Immature natural killer cell (primary cell): ENCODE results near the gene AMHR2. TPM values are rescaled to one million over a fixed set of nuclear protein-coding genes. Genes with fewer than 3 reads are reported as not detected.

ENCODE experiments used
- DNase-seq, 3 donors: peaks; one replicate each; pipeline ENCODE4 v3.0.0; 2022; ENCODE audit warnings: mixed read lengths in 1 of 3
- H3K27ac Mint-ChIP-seq, 6 donors: one replicate each; pipeline ENCODE4 v1.8.0; 2020; ENCODE audit warnings: mixed read lengths in 6 of 6, mild to moderate bottlenecking in 5 of 6, inconsistent platforms in 4 of 6, moderate library complexity in 3 of 6
- H3K27me3 Mint-ChIP-seq, 3 donors: one replicate each; pipeline ENCODE4 v1.8.0; 2020 to 2021; ENCODE audit warnings: low read depth in 3 of 3, mild to moderate bottlenecking in 3 of 3, mixed read lengths in 3 of 3, moderate library complexity in 3 of 3, inconsistent platforms in 1 of 3
- H3K36me3 Mint-ChIP-seq, 3 donors: one replicate each; pipeline ENCODE4 v1.8.0; 2020; ENCODE audit warnings: mixed read lengths in 3 of 3, inconsistent platforms in 2 of 3, mild to moderate bottlenecking in 2 of 3
- H3K4me1 Mint-ChIP-seq, 2 donors: one replicate each; pipeline ENCODE4 v1.8.0; 2020; ENCODE audit warnings: inconsistent platforms in 2 of 2, mild to moderate bottlenecking in 2 of 2, mixed read lengths in 2 of 2, moderate library complexity in 1 of 2
- H3K4me3 Mint-ChIP-seq, 5 donors: one replicate each; pipeline ENCODE4 v1.8.0; 2020; ENCODE audit warnings: mild to moderate bottlenecking in 5 of 5, mixed read lengths in 5 of 5, inconsistent platforms in 3 of 5, moderate library complexity in 3 of 5
- H3K9me3 Mint-ChIP-seq, 6 donors: one replicate each; pipeline ENCODE4 v1.8.0; 2020; ENCODE audit warnings: mild to moderate bottlenecking in 6 of 6, mixed read lengths in 6 of 6, inconsistent platforms in 4 of 6, moderate library complexity in 3 of 6
- polyA plus RNA-seq, 3 donors: library from polyadenylated mRNA; unstranded; fragments of 300-500 nt; fragmentation: Illumina TruSeq; gene quantifications; one replicate each; pipeline ENCODE4 v1.2.3, GENCODE V29; 2021

AMHR2 gene
- polyA plus RNA-seq, 3 donors from 2014 or later: 0.19 TPM; not detected in 2

GRCh38 chr12:53465679-53466078 is 42.0 kb downstream of the AMHR2 start:
- H3K27ac Mint-ChIP-seq: peak overlapping the region in 3 of 6 donors; percentile 9 to 17 (median 13)
- no peak for DNase-seq
- no peak overlapping the region for H3K4me3 Mint-ChIP-seq
- peaks cover 0 to 6% (median 0%) of the 10 kb centered on the region in 3 donors for H3K27me3 Mint-ChIP-seq
- peaks cover 16 to 26% of the 10 kb centered on the region in 2 donors for H3K4me1 Mint-ChIP-seq
- no peaks in the 10 kb centered on the region for H3K9me3 Mint-ChIP-seq
- peaks cover 33 to 66% (median 58%) of the 10 kb centered on the region in 3 donors for H3K36me3 Mint-ChIP-seq

- Mint-ChIP-seq H3K4me3 (no peak overlapping the region), H3K36me3 (peaks cover 30 to 65% (median 55%) of the 10 kb centered on the region in 3 donors), H3K9me3 (no peaks in the 10 kb centered on the region), H3K27me3 (peaks cover 0 to 6% (median 3%) of the 10 kb centered on the region in 3 donors), H3K4me1 (peaks cover 14 to 26% of the 10 kb centered on the region in 2 donors), H3K27ac (peak overlapping the region in 2 of 6 donors; percentile 46 to 58)
- no peak for DNase-seq
Observed at GRCh38 chr12:53466640-53467039, 43.0 kb downstream of the AMHR2 start.

- no peak overlapping the region for H3K4me3 Mint-ChIP-seq
- peaks cover 33 to 66% (median 52%) of the 10 kb centered on the region in 3 donors for H3K36me3 Mint-ChIP-seq
- H3K27ac Mint-ChIP-seq: peak overlapping the region in 1 of 6 donors; percentile 46
- peaks cover 15 to 28% of the 10 kb centered on the region in 2 donors for H3K4me1 Mint-ChIP-seq
- peaks cover 0 to 7% (median 4%) of the 10 kb centered on the region in 3 donors for H3K27me3 Mint-ChIP-seq
- DNase-seq: no peak
- no peaks in the 10 kb centered on the region for H3K9me3 Mint-ChIP-seq
Observed at GRCh38 chr12:53467082-53467481, 43.4 kb downstream of the AMHR2 start.

- H3K36me3 Mint-ChIP-seq: peaks cover 34 to 63% (median 46%) of the 10 kb centered on the region in 3 donors
- no peak overlapping the region for H3K4me3 Mint-ChIP-seq
- H3K4me1 Mint-ChIP-seq: peaks cover 18 to 29% of the 10 kb centered on the region in 2 donors
- DNase-seq: no peak
- peak overlapping the region in 2 of 6 donors; percentile 21 to 41 for H3K27ac Mint-ChIP-seq
- peaks cover 0 to 6% (median 4%) of the 10 kb centered on the region in 3 donors for H3K27me3 Mint-ChIP-seq
- H3K9me3 Mint-ChIP-seq: no peaks in the 10 kb centered on the region
Observed at GRCh38 chr12:53467880-53468279, 44.2 kb downstream of the AMHR2 start.

- Mint-ChIP-seq H3K27me3 (peaks cover 0 to 6% (median 4%) of the 10 kb centered on the region in 3 donors), H3K4me1 (peaks cover 18 to 25% of the 10 kb centered on the region in 2 donors), H3K9me3 (no peaks in the 10 kb centered on the region), H3K27ac (no peak overlapping the region), H3K4me3 (no peak overlapping the region), H3K36me3 (peaks cover 34 to 59% (median 43%) of the 10 kb centered on the region in 3 donors)
- no peak for DNase-seq
Observed at GRCh38 chr12:53468282-53468681, 44.6 kb downstream of the AMHR2 start.

- H3K4me3 Mint-ChIP-seq: no peak overlapping the region
- H3K4me1 Mint-ChIP-seq: peaks cover 23 to 55% of the 10 kb centered on the region in 2 donors
- H3K27ac Mint-ChIP-seq: peak overlapping the region in 2 of 6 donors; percentile 19 to 29
- no peaks in the 10 kb centered on the region for H3K9me3 Mint-ChIP-seq
- no peak for DNase-seq
- peaks cover 4 to 6% (median 6%) of the 10 kb centered on the region in 3 donors for H3K27me3 Mint-ChIP-seq
- H3K36me3 Mint-ChIP-seq: peaks cover 26 to 64% (median 41%) of the 10 kb centered on the region in 3 donors
Observed at GRCh38 chr12:53472056-53472582, 48.5 kb downstream of the AMHR2 start.

- Mint-ChIP-seq H3K4me3 (no peak overlapping the region), H3K27me3 (peaks cover 4 to 6% (median 4%) of the 10 kb centered on the region in 3 donors), H3K9me3 (no peaks in the 10 kb centered on the region), H3K27ac (peak overlapping the region; percentile 6 to 57 (median 20)), H3K4me1 (peaks cover 20 to 56% of the 10 kb centered on the region in 2 donors), H3K36me3 (peaks cover 15 to 48% (median 29%) of the 10 kb centered on the region in 3 donors)
- DNase-seq: no peak
Observed at GRCh38 chr12:53474077-53474476, 50.4 kb downstream of the AMHR2 start.

- Mint-ChIP-seq H3K4me3 (no peak overlapping the region), H3K4me1 (peaks cover 20 to 59% of the 10 kb centered on the region in 2 donors), H3K9me3 (no peaks in the 10 kb centered on the region), H3K27me3 (peaks cover 4 to 6% (median 6%) of the 10 kb centered on the region in 3 donors), H3K27ac (peak overlapping the region in 3 of 6 donors; percentile 3 to 23 (median 22)), H3K36me3 (peaks cover 17 to 52% (median 32%) of the 10 kb centered on the region in 3 donors)
- no peak for DNase-seq
Observed at GRCh38 chr12:53474819-53475218, 51.2 kb downstream of the AMHR2 start.

GRCh38 chr12:53476769-53477209 is 53.1 kb downstream of the AMHR2 start:
- no peaks in the 10 kb centered on the region for H3K9me3 Mint-ChIP-seq
- peaks cover 20 to 58% of the 10 kb centered on the region in 2 donors for H3K4me1 Mint-ChIP-seq
- no peak for DNase-seq
- H3K4me3 Mint-ChIP-seq: no peak overlapping the region
- H3K36me3 Mint-ChIP-seq: peaks cover 12 to 49% (median 28%) of the 10 kb centered on the region in 3 donors
- H3K27me3 Mint-ChIP-seq: peaks cover 4 to 8% (median 5%) of the 10 kb centered on the region in 3 donors
- H3K27ac Mint-ChIP-seq: peak overlapping the region in 2 of 6 donors; percentile 51 to 55

GRCh38 chr12:53478865-53479264 is 55.2 kb downstream of the AMHR2 start:
- Mint-ChIP-seq H3K9me3 (no peaks in the 10 kb centered on the region), H3K27me3 (peaks cover 4 to 12% (median 5%) of the 10 kb centered on the region in 3 donors), H3K4me1 (peaks cover 20 to 46% of the 10 kb centered on the region in 2 donors), H3K27ac (no peak overlapping the region), H3K4me3 (no peak overlapping the region), H3K36me3 (peaks cover 8 to 49% (median 30%) of the 10 kb centered on the region in 3 donors)
- no peak for DNase-seq

- peaks cover 15 to 41% of the 10 kb centered on the region in 2 donors for H3K4me1 Mint-ChIP-seq
- peaks cover 8 to 44% (median 25%) of the 10 kb centered on the region in 3 donors for H3K36me3 Mint-ChIP-seq
- peak overlapping the region in 1 of 6 donors; percentile 13 for H3K27ac Mint-ChIP-seq
- H3K9me3 Mint-ChIP-seq: no peaks in the 10 kb centered on the region
- H3K27me3 Mint-ChIP-seq: peaks cover 4 to 13% (median 7%) of the 10 kb centered on the region in 3 donors
- no peak for DNase-seq
- H3K4me3 Mint-ChIP-seq: no peak overlapping the region
Observed at GRCh38 chr12:53479331-53479730, 55.7 kb downstream of the AMHR2 start.

GRCh38 chr12:53480491-53481442 is 57.1 kb downstream of the AMHR2 start:
- DNase-seq: no peak
- peaks cover 0 to 14% (median 7%) of the 10 kb centered on the region in 3 donors for H3K27me3 Mint-ChIP-seq
- no peaks in the 10 kb centered on the region for H3K9me3 Mint-ChIP-seq
- no peak overlapping the region for H3K4me3 Mint-ChIP-seq
- peaks cover 8 to 40% (median 16%) of the 10 kb centered on the region in 3 donors for H3K36me3 Mint-ChIP-seq
- peak overlapping the region in 4 of 6 donors; percentile 13 to 53 (median 32) for H3K27ac Mint-ChIP-seq
- peaks cover 10 to 27% of the 10 kb centered on the region in 2 donors for H3K4me1 Mint-ChIP-seq
